Measurements from ENCODE around the gene INPP5E. TPM values are rescaled to one million over a fixed set of nuclear protein-coding genes. Genes with fewer than 3 reads are reported as not detected.

The INPP5E gene
- total and polyA plus RNA-seq, 2 experiments from 2014 or later, result 5.3 to 7.1 TPM

- Histone ChIP-seq H3K4me2 (no peak overlapping the region), H3K4me3 (no peak overlapping the region), H4K20me1 (ENCODE audit: insufficient read depth, poor library complexity, severe bottlenecking) (no peaks in the 10 kb centered on the region), H3K79me2 (no peaks in the 10 kb centered on the region), H3K27me3 (no peaks in the 10 kb centered on the region), H3K9me3 (ENCODE audit: low read depth) (no peaks in the 10 kb centered on the region), H2AFZ (no peak overlapping the region), H3K9me2 (replicated peaks; ENCODE audit: insufficient read depth) (no peaks in the 10 kb centered on the region), H3K27ac (no peak overlapping the region), H3K4me1 (ENCODE audit: insufficient read depth) (no peaks in the 10 kb centered on the region), H3K36me3 (replicated peaks; ENCODE audit: insufficient read depth, low read depth) (no peaks in the 10 kb centered on the region)
- DNase-seq (ENCODE audit: low spot score), result no peak
- TF ChIP-seq CTCF (IDR thresholded peaks at IDR 0.05; ENCODE audit: poor library complexity) (no peak), EZH2phosphoT487 (IDR thresholded peaks at IDR 0.05; ENCODE audit: low read depth, severe bottlenecking, unreplicated experiment) (no peak), EZH2 (IDR thresholded peaks at IDR 0.05; ENCODE audit: borderline replicate concordance) (no peak)
- 92% methylated on average over 8 of the region's 9 CpGs for WGBS (ENCODE audit: low lambda C conversion rate, missing lambda C conversion rate)
These were observed 58.3 kb downstream of the INPP5E start for GRCh38 chr9:136381311-136381710.

GRCh38 chr9:136380381-136380780 is 59.3 kb downstream of the INPP5E start:
- TF ChIP-seq EZH2phosphoT487 (IDR thresholded peaks at IDR 0.05; ENCODE audit: low read depth, severe bottlenecking, unreplicated experiment) (no peak), CTCF (IDR thresholded peaks at IDR 0.05; ENCODE audit: poor library complexity) (no peak), EZH2 (IDR thresholded peaks at IDR 0.05; ENCODE audit: borderline replicate concordance) (no peak)
- Histone ChIP-seq H3K36me3 (replicated peaks; ENCODE audit: insufficient read depth, low read depth) (no peaks in the 10 kb centered on the region), H3K27ac (no peak overlapping the region), H3K4me2 (no peak overlapping the region), H3K4me1 (ENCODE audit: insufficient read depth) (no peaks in the 10 kb centered on the region), H3K27me3 (no peaks in the 10 kb centered on the region), H4K20me1 (ENCODE audit: insufficient read depth, poor library complexity, severe bottlenecking) (no peaks in the 10 kb centered on the region), H2AFZ (no peak overlapping the region), H3K4me3 (no peak overlapping the region), H3K79me2 (no peaks in the 10 kb centered on the region), H3K9me3 (ENCODE audit: low read depth) (no peaks in the 10 kb centered on the region), H3K9me2 (replicated peaks; ENCODE audit: insufficient read depth) (no peaks in the 10 kb centered on the region)
- DNase-seq (ENCODE audit: low spot score), result no peak
- 95% methylated on average over 16 of the region's 17 CpGs for WGBS (ENCODE audit: low lambda C conversion rate, missing lambda C conversion rate)

- DNase-seq (ENCODE audit: low spot score), result no peak
- Histone ChIP-seq H3K27me3 (no peaks in the 10 kb centered on the region), H3K4me1 (ENCODE audit: insufficient read depth) (no peaks in the 10 kb centered on the region), H3K9me3 (ENCODE audit: low read depth) (no peaks in the 10 kb centered on the region), H3K27ac (no peak overlapping the region), H3K9me2 (replicated peaks; ENCODE audit: insufficient read depth) (no peaks in the 10 kb centered on the region), H3K4me2 (no peak overlapping the region), H2AFZ (no peak overlapping the region), H3K79me2 (no peaks in the 10 kb centered on the region), H3K4me3 (no peak overlapping the region), H4K20me1 (ENCODE audit: insufficient read depth, poor library complexity, severe bottlenecking) (no peaks in the 10 kb centered on the region), H3K36me3 (replicated peaks; ENCODE audit: insufficient read depth, low read depth) (no peaks in the 10 kb centered on the region)
- TF ChIP-seq EZH2 (IDR thresholded peaks at IDR 0.05; ENCODE audit: borderline replicate concordance) (no peak), EZH2phosphoT487 (IDR thresholded peaks at IDR 0.05; ENCODE audit: low read depth, severe bottlenecking, unreplicated experiment) (no peak), CTCF (IDR thresholded peaks at IDR 0.05; ENCODE audit: poor library complexity) (no peak)
- 97% methylated on average over 11 of the region's 11 CpGs for WGBS (ENCODE audit: low lambda C conversion rate, missing lambda C conversion rate)
These were observed 59.8 kb downstream of the INPP5E start for GRCh38 chr9:136379891-136380290.

GRCh38 chr9:136379401-136379800 is 60.2 kb downstream of the INPP5E start:
- Histone ChIP-seq H3K36me3 (replicated peaks; ENCODE audit: insufficient read depth, low read depth) (no peaks in the 10 kb centered on the region), H3K27ac (no peak overlapping the region), H3K79me2 (no peaks in the 10 kb centered on the region), H3K9me2 (replicated peaks; ENCODE audit: insufficient read depth) (no peaks in the 10 kb centered on the region), H3K4me3 (no peak overlapping the region), H3K4me1 (ENCODE audit: insufficient read depth) (no peaks in the 10 kb centered on the region), H3K9me3 (ENCODE audit: low read depth) (no peaks in the 10 kb centered on the region), H4K20me1 (ENCODE audit: insufficient read depth, poor library complexity, severe bottlenecking) (no peaks in the 10 kb centered on the region), H2AFZ (no peak overlapping the region), H3K4me2 (no peak overlapping the region), H3K27me3 (no peaks in the 10 kb centered on the region)
- no peak for TF ChIP-seq CTCF (IDR thresholded peaks at IDR 0.05; ENCODE audit: poor library complexity)
- TF ChIP-seq EZH2phosphoT487 (IDR thresholded peaks at IDR 0.05; ENCODE audit: low read depth, severe bottlenecking, unreplicated experiment), result no peak
- TF ChIP-seq EZH2 (IDR thresholded peaks at IDR 0.05; ENCODE audit: borderline replicate concordance), result no peak
- WGBS (ENCODE audit: low lambda C conversion rate, missing lambda C conversion rate), result 96% methylated on average over 11 of the region's 11 CpGs
- DNase-seq (ENCODE audit: low spot score), result no peak
